Body of pancreas (tissue), 4 donors: ENCODE data around the gene PTH1R. TPM values are rescaled to one million over a fixed set of nuclear protein-coding genes. Genes with fewer than 3 reads are reported as not detected.

Experiments
- ATAC-seq: fragments of 150-250 bp; one replicate; pipeline ENCODE4 v1.9.1; 2016
- DNase-seq, 4 donors: peaks; one replicate each; pipeline ENCODE4 v3.0.0-alpha.2; 2019
- H3K27ac ChIP-seq, 4 donors: fragments of 200-600 bp; sonication (generic); 1 replicate in 3 of 4; 2 replicates in 1 of 4; pipeline versions ENCODE4 v1.5.1 to v1.6.1; 2016 to 2019; ENCODE audit warnings: mild to moderate bottlenecking in 1 of 4, mixed read lengths in 1 of 4, moderate library complexity in 1 of 4
- H3K27me3 ChIP-seq, 2 donors: fragments of 200-600 bp; sonication (generic); one replicate each; pipeline ENCODE4 v1.6.0; 2016; ENCODE audit warnings: mild to moderate bottlenecking in 1 of 2
- H3K36me3 ChIP-seq, 2 donors: fragments of 200-600 bp; sonication (generic); replicated peaks in 1 of 2; 2 replicates each; pipeline ENCODE4 v1.5.1; 2016; ENCODE audit warnings: low read depth in 2 of 2; ENCODE audit not compliant: insufficient read depth in 1 of 2
- H3K4me1 ChIP-seq: fragments of 200-600 bp; sonication (generic); one replicate; pipeline ENCODE4 v1.6.0; 2016
- H3K4me3 ChIP-seq, 2 donors: fragments of 200-600 bp; sonication (generic); 1 replicate in 1 of 2; 2 replicates in 1 of 2; pipeline ENCODE4 v1.5.1; 2016 to 2019
- H3K9me3 ChIP-seq, 3 donors: fragments of 200-600 bp; sonication (generic); 1 replicate in 2 of 3; 2 replicates in 1 of 3; pipeline ENCODE4 v1.5.1; 2016
- CTCF ChIP-seq, 7 experiments: fragments of 450-650 bp in 4 of 7; fragments of 200-600 bp in 3 of 7; sonication (generic) in 3 of 7; IDR thresholded peaks; one replicate each; pipeline ENCODE4 v1.5.1; 2016 to 2019; ENCODE audit warnings: antibody characterized with exemption in 7 of 7
- POLR2A ChIP-seq, 3 donors: fragments of 450-650 bp; IDR thresholded peaks; one replicate each; pipeline ENCODE4 v1.6.1; 2016; ENCODE audit warnings: antibody characterized with exemption in 3 of 3, mild to moderate bottlenecking in 2 of 3
- WGBS, 2 donors: methylation state at CpG; one replicate each; pipeline ENCODE4 v1.1.5; 2017; 5-methylcytosine and 5-hydroxymethylcytosine counted together
- intact Hi-C: fragments of 100-400 bp; cut with DNase I; formaldehyde crosslinking; loops from one replicate; pipeline ENCODE4 v1.15.1; 2023
- total RNA-seq, 2 donors: library from RNA; depleted of rRNA; stranded (reverse); fragments of >200 nt; gene quantifications; one replicate each; pipeline ENCODE4 v1.1.0, GENCODE V29; 2016

Gene PTH1R
- 1 to 10 TPM; 1.8 to 8.2 TPM for total RNA-seq

- DNase-seq (no peak), ATAC-seq (no peak)
- peaks cover 0 to 12% of the 10 kb centered on the region in 2 donors for H3K27me3 ChIP-seq
- TF ChIP-seq CTCF (IDR thresholded peaks at IDR 0.05) (no peak), POLR2A (IDR thresholded peaks at IDR 0.05) (no peak)
- peaks cover 20% of the 10 kb centered on the region for H3K4me1 ChIP-seq
- intact Hi-C loops: no loop called here
- H3K4me3 ChIP-seq: no peak within 1 kb of the TSS
- no peaks in the 10 kb centered on the region for H3K36me3 ChIP-seq
- WGBS, 2 donors: 67% methylated on average over 5 to 7 of the region's 7 CpGs
- no peak within 1 kb of the TSS for H3K27ac ChIP-seq
- H3K9me3 ChIP-seq: no peaks in the 10 kb centered on the region
Observed at GRCh38 chr3:46877406-46878125, at the start of gene PTH1R. Gene PTH1R, plus strand, starts transcription at chr3:46877721. Its CDS starts 5,839 bp downstream, at chr3:46883560.

GRCh38 chr3:46829699-46830208, 47.8 kb upstream of the PTH1R start:
- intact Hi-C loops: no loop called here
- WGBS, 2 donors: 63 to 78% methylated on average over 2 to 4 of the region's 4 CpGs
- Histone ChIP-seq H3K36me3 (no peaks in the 10 kb centered on the region), H3K27ac (no peak overlapping the region), H3K4me3 (no peak overlapping the region), H3K27me3 (no peaks in the 10 kb centered on the region), H3K4me1 (no peaks in the 10 kb centered on the region), H3K9me3 (no peaks in the 10 kb centered on the region)
- no peak for ATAC-seq
- no peak for DNase-seq
- TF ChIP-seq CTCF (IDR thresholded peaks at IDR 0.05) (no peak), POLR2A (IDR thresholded peaks at IDR 0.05) (no peak)

GRCh38 chr3:46830801-46831200, 46.7 kb upstream of the PTH1R start:
- intact Hi-C loops: no loop called here
- Histone ChIP-seq H3K27ac (no peak overlapping the region), H3K4me3 (no peak overlapping the region), H3K9me3 (no peaks in the 10 kb centered on the region), H3K27me3 (no peaks in the 10 kb centered on the region), H3K36me3 (no peaks in the 10 kb centered on the region), H3K4me1 (peaks cover 6% of the 10 kb centered on the region)
- no peak for TF ChIP-seq POLR2A (IDR thresholded peaks at IDR 0.05)
- no peak for TF ChIP-seq CTCF (IDR thresholded peaks at IDR 0.05)
- WGBS, 2 donors: 58 to 88% methylated on average over 2 of the region's 2 CpGs
- no peak for DNase-seq
- no peak for ATAC-seq

- DNase-seq: no peak
- intact Hi-C loops: no loop called here
- Histone ChIP-seq H3K27ac (no peak overlapping the region), H3K4me1 (peaks cover 6% of the 10 kb centered on the region), H3K27me3 (no peaks in the 10 kb centered on the region), H3K36me3 (no peaks in the 10 kb centered on the region), H3K4me3 (no peak overlapping the region), H3K9me3 (no peaks in the 10 kb centered on the region)
- whole genome bisulfite sequencing, 2 donors: 77 to 85% methylated on average over 3 of the region's 3 CpGs
- no peak for TF ChIP-seq POLR2A (IDR thresholded peaks at IDR 0.05)
- TF ChIP-seq CTCF (IDR thresholded peaks at IDR 0.05): no peak
- no peak for ATAC-seq
Observed at GRCh38 chr3:46831316-46831715, 46.2 kb upstream of the PTH1R start.

- Histone ChIP-seq H3K36me3 (no peaks in the 10 kb centered on the region), H3K4me1 (peaks cover 6% of the 10 kb centered on the region), H3K4me3 (no peak overlapping the region), H3K9me3 (no peaks in the 10 kb centered on the region), H3K27ac (no peak overlapping the region), H3K27me3 (no peaks in the 10 kb centered on the region)
- ATAC-seq: no peak
- no peak for DNase-seq
- WGBS, 2 donors: 60 to 67% methylated on average over 1 of the region's 1 CpG
- TF ChIP-seq CTCF (IDR thresholded peaks at IDR 0.05) (no peak), POLR2A (IDR thresholded peaks at IDR 0.05) (no peak)
- intact Hi-C loops: no loop called here
Observed at GRCh38 chr3:46831841-46832240, 45.7 kb upstream of the PTH1R start.
